GM19193 (cell line): Measurements from ENCODE around the gene NUSAP1.

Experiments
- POLR2A ChIP-seq: IDR thresholded peaks from 4 replicates; pipeline ENCODE4 v1.6.1; 2011; ENCODE audit not compliant: insufficient read depth, insufficient read length; ENCODE audit errors: extremely low read depth

Gene NUSAP1

GRCh38 chr15:41332194-41333025, at the start of gene NUSAP1, which contains the start of gene OIP5:
NUSAP1 (plus strand) TSS chr15:41332881; CDS start chr15:41332958, 77 bp downstream.
OIP5 (minus strand) TSS chr15:41332591; CDS start chr15:41332561, 30 bp downstream.
- TF ChIP-seq POLR2A: peak; percentile 98

- TF ChIP-seq POLR2A: peak; percentile 92
Observed at GRCh38 chr15:41283653-41284426, 48.8 kb upstream of the NUSAP1 start.

GRCh38 chr15:41284427-41285177, 48.1 kb upstream of the NUSAP1 start:
- no peak for TF ChIP-seq POLR2A

- no peak for TF ChIP-seq POLR2A
Observed at GRCh38 chr15:41285285-41285684, 47.4 kb upstream of the NUSAP1 start.

- no peak for TF ChIP-seq POLR2A
Observed at GRCh38 chr15:41286665-41287333, 45.9 kb upstream of the NUSAP1 start.

- no peak for TF ChIP-seq POLR2A
Observed at GRCh38 chr15:41288464-41288863, 44.2 kb upstream of the NUSAP1 start.

GRCh38 chr15:41289953-41290352, 42.7 kb upstream of the NUSAP1 start:
- TF ChIP-seq POLR2A: no peak

GRCh38 chr15:41291065-41291631, 41.5 kb upstream of the NUSAP1 start:
- no peak for TF ChIP-seq POLR2A

- TF ChIP-seq POLR2A: no peak
Observed at GRCh38 chr15:41292521-41292920, 40.2 kb upstream of the NUSAP1 start.

GRCh38 chr15:41301587-41301986, 31.1 kb upstream of the NUSAP1 start:
- TF ChIP-seq POLR2A: no peak

GRCh38 chr15:41304149-41304770, 28.4 kb upstream of the NUSAP1 start:
- no peak for TF ChIP-seq POLR2A

- no peak for TF ChIP-seq POLR2A
Observed at GRCh38 chr15:41307679-41308078, 25.0 kb upstream of the NUSAP1 start.

- no peak for TF ChIP-seq POLR2A
Observed at GRCh38 chr15:41309226-41309905, 23.3 kb upstream of the NUSAP1 start.
